Activated T-cell treated with anti-CD3 and anti-CD28 coated beads, Interleukin-2, amount 50 U/mL, for 48 hours (primary cell): Measurements from ENCODE around the gene MAEA.
A peak's percentile ranks its signal among the peaks of the same experiment; 100 is the strongest.

Experiments
- DNase-seq, 2 experiments: peaks; one replicate each; pipeline ENCODE4 v3.0.0-alpha.2; 2020

The MAEA gene

GRCh38 chr4:1305261-1305711 is 15.6 kb downstream of the MAEA start:
- no peak for DNase-seq

GRCh38 chr4:1305781-1306455 is 16.2 kb downstream of the MAEA start:
- DNase-seq: peak; percentile 60

GRCh38 chr4:1307951-1308735 is 18.5 kb downstream of the MAEA start:
- DNase-seq: no peak

GRCh38 chr4:1309261-1310010 is 19.7 kb downstream of the MAEA start:
- DNase-seq: peak; percentile 69 to 73

GRCh38 chr4:1310031-1310795 is 20.5 kb downstream of the MAEA start:
- DNase-seq: no peak

GRCh38 chr4:1310796-1311631 is 21.3 kb downstream of the MAEA start:
- DNase-seq: peak in 1 of 2 experiments; percentile 36

- no peak for DNase-seq
These were observed 23.3 kb downstream of the MAEA start for GRCh38 chr4:1312821-1313640.

GRCh38 chr4:1315306-1315705 is 25.6 kb downstream of the MAEA start:
- DNase-seq: no peak

- DNase-seq: no peak
These were observed 26.3 kb downstream of the MAEA start for GRCh38 chr4:1315836-1316536.

GRCh38 chr4:1316537-1317168 is 27.0 kb downstream of the MAEA start:
- DNase-seq: no peak

- no peak for DNase-seq
These were observed 27.7 kb downstream of the MAEA start for GRCh38 chr4:1317177-1318045.

GRCh38 chr4:1318046-1318375 is 28.3 kb downstream of the MAEA start:
- no peak for DNase-seq

GRCh38 chr4:1318488-1319213 is 29.0 kb downstream of the MAEA start:
- DNase-seq: peak in 1 of 2 experiments; percentile 54

- no peak for DNase-seq
These were observed 31.8 kb downstream of the MAEA start for GRCh38 chr4:1321486-1321885.

GRCh38 chr4:1321946-1322650 is 32.4 kb downstream of the MAEA start:
- no peak for DNase-seq

GRCh38 chr4:1323280-1323634 is 33.6 kb downstream of the MAEA start:
- no peak for DNase-seq

GRCh38 chr4:1323635-1324442 is 34.1 kb downstream of the MAEA start:
- no peak for DNase-seq
